ENCODE results near the gene RAB8B.

DNA sequence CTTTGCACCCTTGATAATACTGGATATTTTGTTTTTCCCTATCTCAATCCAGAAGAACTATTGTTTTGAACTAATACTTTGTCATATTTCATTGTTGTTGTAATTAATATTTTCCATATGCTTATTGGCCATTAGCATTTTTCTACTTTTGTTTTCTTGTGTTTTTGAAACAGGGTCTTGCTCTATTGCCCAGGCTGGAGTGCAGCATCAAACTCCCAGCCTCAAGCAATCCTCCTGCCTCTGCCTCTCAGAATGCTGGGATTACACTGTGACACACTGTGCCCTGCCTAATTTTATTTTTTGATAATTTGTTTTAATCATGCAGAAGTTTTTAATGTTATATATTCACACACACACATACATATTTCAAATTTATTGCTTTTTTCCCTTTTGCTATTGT lies 28.8 kb upstream of the RAB8B start:
- no peak for TF ChIP-seq GATAD2B (IDR thresholded peaks at IDR 0.05; ENCODE audit: borderline replicate concordance)
- no peak for TF ChIP-seq RBFOX2 (IDR thresholded peaks at IDR 0.05; ENCODE audit: low read depth, low read length)
- no peak for TF ChIP-seq POLR2A (conservative IDR thresholded peaks at IDR 0.05)
- TF ChIP-seq SREBF2 (CRISPR knock-in tag; IDR thresholded peaks at IDR 0.05): no peak
- no peak for TF ChIP-seq CEBPB (tag; IDR thresholded peaks at IDR 0.05)
- TF ChIP-seq, protein P1, sequence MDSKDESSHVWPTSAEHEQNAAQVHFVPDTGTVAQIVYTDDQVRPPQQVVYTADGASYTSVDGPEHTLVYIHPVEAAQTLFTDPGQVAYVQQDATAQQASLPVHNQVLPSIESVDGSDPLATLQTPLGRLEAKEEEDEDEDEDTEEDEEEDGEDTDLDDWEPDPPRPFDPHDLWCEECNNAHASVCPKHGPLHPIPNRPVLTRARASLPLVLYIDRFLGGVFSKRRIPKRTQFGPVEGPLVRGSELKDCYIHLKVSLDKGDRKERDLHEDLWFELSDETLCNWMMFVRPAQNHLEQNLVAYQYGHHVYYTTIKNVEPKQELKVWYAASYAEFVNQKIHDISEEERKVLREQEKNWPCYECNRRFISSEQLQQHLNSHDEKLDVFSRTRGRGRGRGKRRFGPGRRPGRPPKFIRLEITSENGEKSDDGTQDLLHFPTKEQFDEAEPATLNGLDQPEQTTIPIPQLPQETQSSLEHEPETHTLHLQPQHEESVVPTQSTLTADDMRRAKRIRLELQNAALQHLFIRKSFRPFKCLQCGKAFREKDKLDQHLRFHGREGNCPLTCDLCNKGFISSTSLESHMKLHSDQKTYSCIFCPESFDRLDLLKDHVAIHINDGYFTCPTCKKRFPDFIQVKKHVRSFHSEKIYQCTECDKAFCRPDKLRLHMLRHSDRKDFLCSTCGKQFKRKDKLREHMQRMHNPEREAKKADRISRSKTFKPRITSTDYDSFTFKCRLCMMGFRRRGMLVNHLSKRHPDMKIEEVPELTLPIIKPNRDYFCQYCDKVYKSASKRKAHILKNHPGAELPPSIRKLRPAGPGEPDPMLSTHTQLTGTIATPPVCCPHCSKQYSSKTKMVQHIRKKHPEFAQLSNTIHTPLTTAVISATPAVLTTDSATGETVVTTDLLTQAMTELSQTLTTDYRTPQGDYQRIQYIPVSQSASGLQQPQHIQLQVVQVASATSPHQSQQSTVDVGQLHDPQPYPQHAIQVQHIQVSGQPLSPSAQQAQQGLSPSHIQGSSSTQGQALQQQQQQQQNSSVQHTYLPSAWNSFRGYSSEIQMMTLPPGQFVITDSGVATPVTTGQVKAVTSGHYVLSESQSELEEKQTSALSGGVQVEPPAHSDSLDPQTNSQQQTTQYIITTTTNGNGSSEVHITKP (IDR thresholded peaks at IDR 0.05; ENCODE audit: partially characterized antibody): no peak
- TF ChIP-seq FOS (IDR thresholded peaks at IDR 0.05; ENCODE audit: extremely low read depth, insufficient read length): no peak
- no peak for TF ChIP-seq MTA1 (IDR thresholded peaks at IDR 0.05; ENCODE audit: borderline replicate concordance)
- no peak for TF ChIP-seq JUNB (CRISPR knock-in tag; conservative IDR thresholded peaks at IDR 0.05)
- TF ChIP-seq TCF7 (IDR thresholded peaks at IDR 0.05; ENCODE audit: borderline replicate concordance): no peak
- TF ChIP-seq, protein P2, sequence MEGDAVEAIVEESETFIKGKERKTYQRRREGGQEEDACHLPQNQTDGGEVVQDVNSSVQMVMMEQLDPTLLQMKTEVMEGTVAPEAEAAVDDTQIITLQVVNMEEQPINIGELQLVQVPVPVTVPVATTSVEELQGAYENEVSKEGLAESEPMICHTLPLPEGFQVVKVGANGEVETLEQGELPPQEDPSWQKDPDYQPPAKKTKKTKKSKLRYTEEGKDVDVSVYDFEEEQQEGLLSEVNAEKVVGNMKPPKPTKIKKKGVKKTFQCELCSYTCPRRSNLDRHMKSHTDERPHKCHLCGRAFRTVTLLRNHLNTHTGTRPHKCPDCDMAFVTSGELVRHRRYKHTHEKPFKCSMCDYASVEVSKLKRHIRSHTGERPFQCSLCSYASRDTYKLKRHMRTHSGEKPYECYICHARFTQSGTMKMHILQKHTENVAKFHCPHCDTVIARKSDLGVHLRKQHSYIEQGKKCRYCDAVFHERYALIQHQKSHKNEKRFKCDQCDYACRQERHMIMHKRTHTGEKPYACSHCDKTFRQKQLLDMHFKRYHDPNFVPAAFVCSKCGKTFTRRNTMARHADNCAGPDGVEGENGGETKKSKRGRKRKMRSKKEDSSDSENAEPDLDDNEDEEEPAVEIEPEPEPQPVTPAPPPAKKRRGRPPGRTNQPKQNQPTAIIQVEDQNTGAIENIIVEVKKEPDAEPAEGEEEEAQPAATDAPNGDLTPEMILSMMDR (IDR thresholded peaks at IDR 0.05 in 2 of 3, conservative IDR thresholded peaks at IDR 0.05 in 1 of 3; ENCODE audit: insufficient read depth in 2 of 3, low read depth in 1 of 3, low read length in 3 of 3): no peak
- no peak for TF ChIP-seq CBX8 (IDR thresholded peaks at IDR 0.05; ENCODE audit: borderline replicate concordance, extremely low read depth, low read depth, low read length, poor library complexity, severe bottlenecking)
- no peak for TF ChIP-seq MAFK (IDR thresholded peaks at IDR 0.05; ENCODE audit: low read length)
